ENCODE measurements around the gene EDN1. TPM values are rescaled to one million over a fixed set of nuclear protein-coding genes. Genes with fewer than 3 reads are reported as not detected.

EDN1 gene
- total and polyA plus RNA-seq, 9 of the 15 experiments (the other 6 are each of a cell fraction or from before 2014, with no cell fraction given): 0.03 to 0.06 TPM; not detected in 7

DNA sequence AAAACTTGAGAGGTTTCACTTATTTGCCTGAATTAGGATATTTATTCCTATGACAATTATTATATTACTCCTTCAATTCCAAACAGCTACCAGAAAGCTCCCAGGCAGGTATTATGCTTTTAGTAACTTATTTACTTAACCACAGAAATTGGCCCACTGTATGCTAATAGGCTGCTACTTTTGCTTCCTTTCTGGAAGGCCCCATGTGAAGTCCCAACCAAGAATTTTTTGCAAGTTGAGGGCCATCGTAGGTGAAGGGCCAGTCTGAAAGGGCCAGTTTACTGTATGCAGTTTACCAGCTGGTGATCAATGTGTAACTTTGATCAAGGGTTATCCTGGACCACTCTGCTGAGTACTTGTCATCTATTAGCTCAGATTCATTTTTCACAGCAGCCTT, 45.0 kb downstream of the EDN1 start (continued):
- TF ChIP-seq, protein P1, sequence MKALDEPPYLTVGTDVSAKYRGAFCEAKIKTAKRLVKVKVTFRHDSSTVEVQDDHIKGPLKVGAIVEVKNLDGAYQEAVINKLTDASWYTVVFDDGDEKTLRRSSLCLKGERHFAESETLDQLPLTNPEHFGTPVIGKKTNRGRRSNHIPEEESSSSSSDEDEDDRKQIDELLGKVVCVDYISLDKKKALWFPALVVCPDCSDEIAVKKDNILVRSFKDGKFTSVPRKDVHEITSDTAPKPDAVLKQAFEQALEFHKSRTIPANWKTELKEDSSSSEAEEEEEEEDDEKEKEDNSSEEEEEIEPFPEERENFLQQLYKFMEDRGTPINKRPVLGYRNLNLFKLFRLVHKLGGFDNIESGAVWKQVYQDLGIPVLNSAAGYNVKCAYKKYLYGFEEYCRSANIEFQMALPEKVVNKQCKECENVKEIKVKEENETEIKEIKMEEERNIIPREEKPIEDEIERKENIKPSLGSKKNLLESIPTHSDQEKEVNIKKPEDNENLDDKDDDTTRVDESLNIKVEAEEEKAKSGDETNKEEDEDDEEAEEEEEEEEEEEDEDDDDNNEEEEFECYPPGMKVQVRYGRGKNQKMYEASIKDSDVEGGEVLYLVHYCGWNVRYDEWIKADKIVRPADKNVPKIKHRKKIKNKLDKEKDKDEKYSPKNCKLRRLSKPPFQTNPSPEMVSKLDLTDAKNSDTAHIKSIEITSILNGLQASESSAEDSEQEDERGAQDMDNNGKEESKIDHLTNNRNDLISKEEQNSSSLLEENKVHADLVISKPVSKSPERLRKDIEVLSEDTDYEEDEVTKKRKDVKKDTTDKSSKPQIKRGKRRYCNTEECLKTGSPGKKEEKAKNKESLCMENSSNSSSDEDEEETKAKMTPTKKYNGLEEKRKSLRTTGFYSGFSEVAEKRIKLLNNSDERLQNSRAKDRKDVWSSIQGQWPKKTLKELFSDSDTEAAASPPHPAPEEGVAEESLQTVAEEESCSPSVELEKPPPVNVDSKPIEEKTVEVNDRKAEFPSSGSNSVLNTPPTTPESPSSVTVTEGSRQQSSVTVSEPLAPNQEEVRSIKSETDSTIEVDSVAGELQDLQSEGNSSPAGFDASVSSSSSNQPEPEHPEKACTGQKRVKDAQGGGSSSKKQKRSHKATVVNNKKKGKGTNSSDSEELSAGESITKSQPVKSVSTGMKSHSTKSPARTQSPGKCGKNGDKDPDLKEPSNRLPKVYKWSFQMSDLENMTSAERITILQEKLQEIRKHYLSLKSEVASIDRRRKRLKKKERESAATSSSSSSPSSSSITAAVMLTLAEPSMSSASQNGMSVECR (CRISPR knock-in tag; IDR thresholded peaks at IDR 0.05): no peak
- TF ChIP-seq, protein P2, sequence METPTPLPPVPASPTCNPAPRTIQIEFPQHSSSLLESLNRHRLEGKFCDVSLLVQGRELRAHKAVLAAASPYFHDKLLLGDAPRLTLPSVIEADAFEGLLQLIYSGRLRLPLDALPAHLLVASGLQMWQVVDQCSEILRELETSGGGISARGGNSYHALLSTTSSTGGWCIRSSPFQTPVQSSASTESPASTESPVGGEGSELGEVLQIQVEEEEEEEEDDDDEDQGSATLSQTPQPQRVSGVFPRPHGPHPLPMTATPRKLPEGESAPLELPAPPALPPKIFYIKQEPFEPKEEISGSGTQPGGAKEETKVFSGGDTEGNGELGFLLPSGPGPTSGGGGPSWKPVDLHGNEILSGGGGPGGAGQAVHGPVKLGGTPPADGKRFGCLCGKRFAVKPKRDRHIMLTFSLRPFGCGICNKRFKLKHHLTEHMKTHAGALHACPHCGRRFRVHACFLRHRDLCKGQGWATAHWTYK (CRISPR knock-in tag; IDR thresholded peaks at IDR 0.05): no peak
- no peak for TF ChIP-seq TBP (optimal IDR thresholded peaks at IDR 0.05; ENCODE audit: low read depth, low read length)
- TF ChIP-seq, protein P3, sequence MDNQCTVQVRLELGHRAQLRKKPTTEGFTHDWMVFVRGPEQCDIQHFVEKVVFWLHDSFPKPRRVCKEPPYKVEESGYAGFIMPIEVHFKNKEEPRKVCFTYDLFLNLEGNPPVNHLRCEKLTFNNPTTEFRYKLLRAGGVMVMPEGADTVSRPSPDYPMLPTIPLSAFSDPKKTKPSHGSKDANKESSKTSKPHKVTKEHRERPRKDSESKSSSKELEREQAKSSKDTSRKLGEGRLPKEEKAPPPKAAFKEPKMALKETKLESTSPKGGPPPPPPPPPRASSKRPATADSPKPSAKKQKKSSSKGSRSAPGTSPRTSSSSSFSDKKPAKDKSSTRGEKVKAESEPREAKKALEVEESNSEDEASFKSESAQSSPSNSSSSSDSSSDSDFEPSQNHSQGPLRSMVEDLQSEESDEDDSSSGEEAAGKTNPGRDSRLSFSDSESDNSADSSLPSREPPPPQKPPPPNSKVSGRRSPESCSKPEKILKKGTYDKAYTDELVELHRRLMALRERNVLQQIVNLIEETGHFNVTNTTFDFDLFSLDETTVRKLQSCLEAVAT (IDR thresholded peaks at IDR 0.05): no peak
- no peak for TF ChIP-seq ZBTB7A (IDR thresholded peaks at IDR 0.05; ENCODE audit: borderline replicate concordance, control insufficient read depth, low read depth, low read length)
- TF ChIP-seq, protein P4, sequence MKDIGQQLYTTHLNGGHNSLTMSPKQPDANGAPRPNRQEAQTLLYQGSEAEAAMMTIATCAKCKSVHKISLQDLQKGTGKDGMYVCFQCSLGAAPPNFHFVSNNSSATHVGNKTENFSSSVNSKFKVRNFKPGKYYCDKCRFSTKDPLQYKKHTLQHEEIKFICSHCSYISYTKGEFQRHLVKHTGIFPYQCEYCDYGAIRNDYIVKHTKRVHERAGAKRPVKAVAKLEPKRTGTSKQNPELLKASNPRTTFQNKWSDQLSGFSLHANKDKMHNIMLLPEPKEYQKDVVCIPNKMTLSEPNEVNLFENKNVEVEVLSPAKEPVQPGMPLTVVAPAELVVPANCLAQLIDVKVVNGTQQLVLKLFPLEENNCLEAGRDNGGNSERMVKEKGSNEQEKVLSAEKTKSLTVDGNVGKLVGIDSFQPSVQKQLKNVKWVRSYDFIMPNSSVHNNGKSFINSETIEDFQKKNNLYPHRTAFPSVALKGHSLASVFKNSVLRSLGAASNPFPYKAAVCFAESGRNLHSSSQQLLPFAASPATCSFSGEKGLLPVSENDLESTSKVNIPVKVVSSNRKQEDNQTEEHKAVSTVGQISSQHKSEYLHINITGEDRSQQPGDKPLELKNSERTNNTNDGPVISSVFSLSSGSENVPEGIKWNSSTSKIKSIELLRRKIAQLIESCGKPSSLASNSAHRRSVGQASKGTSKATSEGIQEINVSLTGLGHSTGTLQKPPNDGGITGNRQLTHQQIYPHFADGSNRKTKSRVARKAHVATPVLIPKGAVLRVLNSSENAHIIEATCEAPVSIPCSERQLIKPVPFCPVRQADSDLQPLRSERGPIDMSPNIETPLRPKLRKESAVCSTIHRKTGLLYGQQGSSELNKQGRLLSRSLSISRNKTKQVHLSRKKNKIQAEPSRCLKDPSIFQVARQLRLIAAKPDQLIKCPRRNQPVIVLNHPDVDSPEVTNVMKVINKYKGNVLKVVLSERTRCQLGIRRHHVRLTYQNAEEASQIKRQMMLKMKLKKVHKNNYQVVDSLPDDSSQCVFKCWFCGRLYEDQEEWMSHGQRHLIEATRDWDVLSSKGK (CRISPR knock-in tag; IDR thresholded peaks at IDR 0.05): no peak
